ACHN (cell line): ENCODE results near the gene CXCR6.

Source experiments
- DNase-seq: peaks from one replicate; pipeline ENCODE4 v3.0.0-alpha.2; 2015
- in situ Hi-C: cut with HindIII; loops from 2 replicates; pipeline ENCODE4 v1.10.0; 2017; ENCODE audit warnings: low sequenced_read_pairs, low pct_ligation_motif_present, low pct_unique_long_range_greater_than_20kb

Gene CXCR6

DNA sequence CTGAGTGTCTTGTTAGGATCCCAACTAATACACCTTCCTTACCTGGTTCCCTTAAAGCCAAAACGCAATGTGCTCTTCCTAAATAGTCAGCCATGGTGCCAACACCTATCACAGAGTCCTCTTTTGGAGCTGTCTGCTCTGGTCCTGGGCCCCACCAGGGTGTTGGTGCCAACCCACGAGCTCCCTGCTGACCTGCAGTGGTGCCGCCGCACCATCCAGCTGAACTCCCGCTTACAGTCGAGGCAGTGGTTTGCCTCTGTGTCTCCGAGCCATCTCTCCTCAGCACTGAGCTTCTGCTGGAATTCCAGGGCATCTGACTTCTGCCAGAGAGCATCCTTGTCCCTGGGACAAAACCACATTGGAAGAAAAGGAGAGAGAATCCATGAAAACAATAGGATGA lies 15.9 kb downstream of the CXCR6 start:
- in situ Hi-C loops: no loop called here
- no peak for DNase-seq

DNA sequence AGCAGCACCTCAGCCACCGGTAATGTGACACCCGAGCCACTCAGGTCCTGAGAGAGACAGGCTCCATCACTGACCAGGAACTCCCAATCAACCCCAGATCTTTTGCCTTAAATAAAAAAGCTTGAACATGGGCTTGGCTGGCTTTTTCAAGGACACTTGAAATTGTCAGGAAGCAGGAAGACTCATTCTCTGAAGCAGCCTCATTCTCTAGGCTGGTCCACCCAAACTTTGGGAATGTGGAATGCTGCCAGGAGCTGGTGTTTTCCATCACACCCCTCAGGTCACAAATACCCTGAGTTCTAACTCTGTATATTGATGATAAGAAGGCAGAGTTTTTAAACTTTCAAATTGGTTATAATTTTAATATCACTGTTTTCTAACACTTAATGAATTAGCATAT lies 17.0 kb downstream of the CXCR6 start:
- DNase-seq: no peak
- in situ Hi-C loops: no loop called here

DNA sequence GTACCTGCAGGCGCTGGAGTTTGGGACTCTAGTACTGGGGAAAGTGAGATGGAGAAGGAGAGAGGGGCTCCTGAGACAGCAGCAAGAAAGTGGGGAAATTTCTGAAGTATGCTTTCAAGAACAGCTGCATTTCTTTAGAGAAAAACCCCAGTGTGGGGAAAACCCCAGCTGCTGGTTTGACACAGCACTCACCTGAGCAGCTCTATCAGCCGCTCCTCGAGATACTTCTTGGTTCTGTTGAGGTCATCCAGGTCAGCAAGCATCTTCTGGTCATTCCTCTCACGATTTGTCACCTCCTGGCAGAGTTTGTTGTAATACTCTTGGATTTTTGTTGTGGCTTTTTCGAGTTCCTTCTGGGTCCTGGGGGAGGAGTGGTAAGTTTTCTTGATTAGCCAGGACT lies 18.8 kb downstream of the CXCR6 start:
- DNase-seq: no peak
- in situ Hi-C loops: no loop called here

DNA sequence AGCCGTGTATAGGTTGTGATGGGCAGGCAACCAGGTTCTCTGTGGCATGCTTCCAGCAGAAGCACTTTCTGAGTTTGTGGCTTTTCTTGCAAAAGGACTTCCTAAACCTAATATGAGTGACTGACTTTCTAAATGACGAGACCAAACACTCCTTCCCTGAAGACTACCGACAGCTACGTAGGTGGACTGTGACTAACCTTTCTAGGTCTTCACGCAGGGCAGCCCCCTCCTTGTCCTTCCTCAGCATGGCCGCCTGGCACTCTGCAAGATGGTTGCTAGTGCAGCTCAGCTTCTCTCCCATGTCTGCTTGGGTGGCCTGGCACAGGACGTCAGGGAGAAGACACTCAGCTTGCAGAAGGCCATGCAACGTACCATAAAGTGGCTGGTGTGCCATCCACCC lies 20.9 kb downstream of the CXCR6 start:
- in situ Hi-C loops: no loop called here
- no peak for DNase-seq

DNA sequence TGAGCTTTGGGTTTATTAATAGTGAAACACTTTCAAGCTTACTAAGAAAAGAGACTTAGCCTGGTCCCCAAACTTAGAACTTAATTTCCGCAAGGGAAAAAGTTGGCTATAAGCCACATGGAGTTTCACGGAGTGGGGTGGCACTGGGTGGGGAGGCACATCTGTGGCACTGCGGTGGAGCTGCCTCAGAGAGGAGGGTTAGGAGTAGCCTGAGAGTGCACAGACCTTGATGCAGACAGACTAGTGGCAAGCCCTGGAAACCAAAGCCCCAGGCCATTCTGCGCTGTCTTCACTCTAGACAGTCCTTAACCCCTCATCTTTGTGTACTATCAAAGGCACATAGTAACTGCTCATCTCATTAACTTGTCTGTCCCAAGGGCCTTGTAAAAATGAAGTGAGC lies 22.0 kb downstream of the CXCR6 start:
- in situ Hi-C loops: no loop called here
- DNase-seq: no peak

DNA sequence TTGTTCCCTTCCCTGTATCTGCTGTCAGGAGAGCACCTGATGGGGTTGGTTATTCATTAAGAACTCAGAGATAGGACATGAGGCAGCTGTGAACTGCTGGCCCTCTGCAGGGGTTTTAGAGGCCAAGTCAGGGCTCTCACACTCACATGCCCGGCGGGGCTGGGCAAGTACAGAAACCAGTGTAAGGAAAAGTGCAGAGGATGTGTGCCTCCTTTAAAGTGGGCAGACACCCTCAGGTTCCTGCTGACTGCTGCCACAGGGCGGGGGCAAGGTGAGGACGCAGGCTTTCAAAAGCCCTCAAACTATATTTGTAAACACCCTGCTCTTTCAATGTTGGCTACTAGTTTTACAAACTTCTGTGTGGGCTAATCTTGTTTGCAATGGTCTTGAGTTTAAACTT lies 22.4 kb downstream of the CXCR6 start:
- in situ Hi-C loops: no loop called here
- no peak for DNase-seq

DNA sequence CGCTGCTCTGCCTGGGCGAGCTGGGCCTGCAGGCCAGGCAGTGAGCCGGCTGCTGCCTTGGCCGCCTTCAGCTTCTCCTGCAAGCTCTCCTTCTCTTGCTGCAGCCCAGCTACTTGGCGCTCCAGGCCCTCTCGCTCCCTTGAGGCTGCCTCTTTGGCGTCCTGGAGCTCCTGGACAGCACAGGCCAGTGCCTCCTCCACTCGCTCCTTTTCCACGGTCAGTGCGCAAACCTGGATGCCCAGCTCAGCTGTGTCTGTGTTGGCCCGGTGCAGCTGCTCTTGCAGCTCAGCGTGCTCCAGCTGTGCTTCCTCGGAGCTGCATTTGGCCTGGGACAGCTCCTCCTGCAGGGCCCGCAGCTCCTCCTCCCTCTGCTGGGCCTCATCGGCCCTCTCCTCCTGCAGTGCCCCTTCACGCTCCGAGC lies 23.1 kb downstream of the CXCR6 start:
- in situ Hi-C loops: no loop called here
- DNase-seq: no peak

DNA sequence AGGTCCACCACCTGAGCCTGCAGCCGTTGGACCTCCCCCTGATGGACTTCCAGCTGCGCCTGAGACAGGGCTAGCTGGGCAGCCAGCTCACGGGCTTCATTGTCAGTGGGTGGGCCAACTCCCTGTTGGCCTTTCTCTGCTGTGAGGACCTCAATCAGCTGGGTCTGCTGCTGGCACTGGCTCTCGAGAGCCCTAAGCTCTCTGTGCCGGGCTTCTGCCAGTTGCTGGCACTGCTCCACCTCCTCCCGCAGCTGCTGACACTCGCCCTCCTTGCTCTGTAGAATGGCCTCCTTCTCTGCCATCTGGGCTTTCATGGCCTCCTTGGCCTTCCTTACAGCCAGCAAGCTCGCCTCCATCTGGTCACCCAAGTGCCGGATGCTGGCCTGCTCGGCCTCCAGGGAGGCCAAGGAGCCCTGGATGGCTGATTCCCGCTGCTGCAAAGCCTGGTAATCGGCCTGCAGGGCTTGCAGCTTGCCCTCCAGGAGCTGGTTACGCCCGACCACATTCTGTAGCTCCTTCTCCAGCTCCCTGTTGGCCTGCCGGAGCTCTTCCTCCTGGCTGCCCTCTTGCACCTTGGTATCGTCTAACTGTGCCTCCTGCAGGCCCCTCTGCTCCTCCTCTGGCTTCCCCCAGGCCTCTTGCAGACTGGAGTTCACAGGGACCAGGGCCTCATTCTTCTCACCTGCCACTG lies 23.8 kb downstream of the CXCR6 start:
- in situ Hi-C loops: no loop called here
- no peak for DNase-seq

DNA sequence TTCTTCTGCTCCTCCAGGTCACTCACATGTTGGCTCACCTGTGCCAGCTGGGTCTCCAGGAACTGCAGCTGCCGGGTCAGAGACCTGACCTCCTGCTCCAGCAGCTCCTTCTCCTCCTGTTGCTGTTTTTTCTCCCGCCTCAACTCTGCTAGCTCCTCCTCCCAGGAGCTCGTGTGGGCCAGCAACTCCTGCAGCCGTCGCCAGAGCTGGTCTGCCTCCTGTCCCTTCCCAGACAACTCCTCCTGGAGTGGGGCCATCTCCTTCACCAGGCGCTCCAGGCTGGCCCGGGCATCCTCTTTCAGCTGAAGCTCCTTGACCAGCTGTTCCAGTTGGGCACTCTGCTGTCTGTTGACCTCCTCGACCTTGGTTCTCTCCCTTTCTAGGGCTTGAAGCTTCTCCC lies 24.5 kb downstream of the CXCR6 start:
- in situ Hi-C loops: no loop called here
- no peak for DNase-seq

DNA sequence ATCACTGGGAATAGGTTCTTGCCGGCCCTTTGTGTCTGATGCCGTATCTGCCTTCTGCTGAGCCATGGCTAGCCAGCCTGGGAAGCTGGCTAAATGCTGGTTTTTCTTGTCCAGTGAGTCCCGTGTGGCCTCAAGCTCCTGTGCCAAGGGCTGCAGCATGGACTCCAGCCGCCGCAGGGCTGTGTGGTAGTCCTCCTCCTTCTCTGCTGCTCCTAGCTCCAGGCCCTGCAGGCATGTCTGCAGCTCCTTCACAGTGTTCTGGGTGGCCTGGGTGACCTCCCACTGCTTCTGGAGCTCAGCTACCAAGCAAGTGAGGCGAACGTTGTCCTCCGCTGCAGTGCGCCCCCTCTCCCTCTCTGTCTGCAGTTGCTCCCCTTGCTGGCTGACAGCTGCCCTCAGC lies 24.9 kb downstream of the CXCR6 start:
- in situ Hi-C loops: no loop called here
- no peak for DNase-seq

DNA sequence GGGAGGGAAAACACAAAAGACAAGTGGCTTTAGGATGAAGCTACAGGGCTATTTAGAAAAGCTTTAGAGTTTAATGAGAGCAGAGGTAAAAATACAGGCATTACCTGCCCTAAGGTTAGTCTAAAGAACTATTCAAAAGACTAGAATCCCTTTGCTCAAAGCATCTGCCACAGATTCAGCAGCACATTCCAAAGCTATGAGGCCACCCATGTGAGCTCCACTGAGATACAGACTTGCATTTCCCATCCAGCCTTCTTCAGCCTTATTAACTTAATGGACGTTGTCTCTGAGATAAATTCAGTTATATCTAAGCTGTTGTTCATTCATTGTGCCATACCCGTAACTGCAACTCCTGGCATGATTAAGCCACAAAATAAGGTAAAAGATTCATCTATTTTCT lies 25.4 kb downstream of the CXCR6 start:
- in situ Hi-C loops: no loop called here
- DNase-seq: peak; percentile 33

DNA sequence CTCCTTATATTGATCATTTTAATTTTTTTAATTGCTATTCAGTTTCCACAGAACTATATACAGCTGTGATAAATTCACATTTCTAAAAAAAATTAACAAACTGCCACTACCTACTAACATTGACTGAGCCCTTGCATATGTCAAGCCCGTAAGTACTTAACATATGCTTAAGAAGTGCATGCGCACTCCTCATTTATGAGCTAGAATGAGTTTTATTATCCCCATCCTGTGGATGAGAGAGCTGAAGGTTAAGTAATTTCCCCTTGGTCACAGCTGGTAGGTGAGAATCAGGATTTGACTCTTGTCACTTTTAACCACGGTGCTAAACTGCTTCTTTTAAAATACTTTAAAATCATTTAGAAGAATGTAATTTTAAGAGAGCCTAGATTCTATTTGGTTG lies 25.9 kb downstream of the CXCR6 start:
- in situ Hi-C loops: no loop called here

DNA sequence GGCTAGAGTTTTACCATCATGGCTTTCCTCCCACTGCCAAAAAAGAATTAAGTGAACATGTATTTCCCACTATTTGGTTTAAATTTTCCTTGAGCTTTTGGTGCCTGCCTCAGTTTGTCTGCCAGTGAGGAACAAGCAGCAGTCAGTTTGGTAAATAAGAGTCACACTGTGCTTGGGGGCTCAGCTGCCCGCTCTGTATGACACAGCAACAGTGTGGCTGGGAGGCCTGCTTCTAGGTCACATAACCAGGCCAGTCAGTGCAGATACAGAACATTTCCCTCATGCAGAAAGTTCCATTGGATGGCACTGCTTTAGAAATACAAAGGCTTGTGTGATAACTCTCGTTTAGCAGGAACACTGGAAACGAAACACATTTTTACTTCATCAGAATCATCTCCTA lies 26.7 kb downstream of the CXCR6 start:
- in situ Hi-C loops: no loop called here
- DNase-seq: no peak

More for the DNA sequence above, 25.9 kb downstream of the CXCR6 start:
- no peak for DNase-seq

DNA sequence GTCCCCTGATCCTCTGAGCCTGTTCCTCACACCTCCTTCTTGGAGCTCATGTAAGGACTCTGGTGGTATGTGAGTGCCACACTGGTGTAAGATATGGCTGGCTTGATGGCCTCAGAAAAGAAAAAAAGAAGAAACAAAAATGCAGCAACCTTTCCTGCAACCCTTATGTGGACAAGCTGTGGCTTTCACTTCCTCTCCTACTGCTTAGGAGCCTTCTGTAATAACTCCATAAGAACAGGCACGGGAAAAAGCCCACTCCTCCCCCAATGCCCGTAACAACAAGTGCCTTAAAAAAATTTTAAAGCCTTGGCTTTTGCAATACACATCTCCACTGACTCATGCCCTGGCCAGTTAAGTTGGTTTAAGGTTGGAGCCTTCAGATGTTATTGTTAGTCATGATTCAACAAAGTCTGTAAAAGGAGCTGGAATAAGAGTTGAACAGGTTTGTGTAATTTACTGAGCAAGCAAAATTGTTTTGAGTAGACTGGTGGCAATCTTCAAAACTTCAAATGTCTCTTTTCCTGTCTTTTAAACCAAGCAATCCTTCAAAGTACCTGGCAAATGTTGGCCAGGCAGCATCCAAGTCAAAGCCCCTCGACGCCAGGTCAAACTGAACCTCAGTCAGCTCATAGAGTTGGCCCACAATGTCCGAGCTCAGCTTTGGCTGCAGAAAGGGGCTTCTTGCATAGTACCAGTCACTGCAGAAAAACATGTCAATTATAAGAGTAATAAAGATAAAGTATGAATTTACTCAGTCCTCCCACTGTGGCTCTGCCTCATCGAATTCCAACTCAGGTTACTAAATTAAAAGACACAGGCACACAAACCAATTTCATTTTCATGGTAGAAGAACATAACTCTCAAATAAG lies 29.5 kb downstream of the CXCR6 start:
- peak; percentile 34 for DNase-seq
- in situ Hi-C loops: no loop called here

DNA sequence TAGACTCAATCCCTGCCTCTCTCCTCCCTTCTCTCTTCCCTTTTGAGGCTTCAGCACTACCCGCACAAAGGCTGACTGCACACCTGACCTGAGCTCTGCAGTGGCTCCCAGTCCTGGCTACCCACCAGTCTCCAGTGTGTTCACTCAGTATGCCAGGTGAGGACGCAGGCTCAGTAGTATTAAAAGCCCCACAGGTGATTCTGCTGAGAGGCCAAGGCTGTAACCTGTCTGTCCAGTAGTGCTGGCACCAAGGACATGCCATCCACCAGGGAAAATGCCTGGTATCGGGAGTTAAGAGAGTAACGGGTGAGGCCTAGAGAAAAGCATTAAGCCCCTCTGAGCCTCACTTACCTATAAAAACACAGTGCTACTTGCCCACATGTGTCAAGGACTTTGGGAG lies 31.4 kb downstream of the CXCR6 start:
- in situ Hi-C loops: no loop called here
- no peak for DNase-seq

DNA sequence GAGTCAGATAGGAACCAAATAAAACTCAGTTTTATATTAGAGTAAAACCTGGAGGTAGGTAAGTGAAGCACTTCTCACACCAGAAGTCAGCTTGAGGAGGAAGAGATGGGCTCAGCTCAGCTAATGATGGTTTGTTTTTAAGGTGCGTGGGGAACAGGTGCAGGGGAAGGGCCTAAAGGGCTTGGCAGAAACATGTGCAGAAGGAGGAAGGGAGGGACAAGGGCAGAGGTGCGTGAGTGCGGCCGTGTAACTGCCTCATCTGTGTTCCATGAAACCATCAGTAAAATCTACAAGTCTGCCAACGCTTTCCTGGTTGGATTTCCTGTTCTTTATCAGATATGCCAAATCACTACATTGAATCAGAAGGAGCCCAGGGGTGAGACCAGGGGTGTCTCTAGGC lies 32.4 kb downstream of the CXCR6 start:
- in situ Hi-C loops: no loop called here
- DNase-seq: no peak

DNA sequence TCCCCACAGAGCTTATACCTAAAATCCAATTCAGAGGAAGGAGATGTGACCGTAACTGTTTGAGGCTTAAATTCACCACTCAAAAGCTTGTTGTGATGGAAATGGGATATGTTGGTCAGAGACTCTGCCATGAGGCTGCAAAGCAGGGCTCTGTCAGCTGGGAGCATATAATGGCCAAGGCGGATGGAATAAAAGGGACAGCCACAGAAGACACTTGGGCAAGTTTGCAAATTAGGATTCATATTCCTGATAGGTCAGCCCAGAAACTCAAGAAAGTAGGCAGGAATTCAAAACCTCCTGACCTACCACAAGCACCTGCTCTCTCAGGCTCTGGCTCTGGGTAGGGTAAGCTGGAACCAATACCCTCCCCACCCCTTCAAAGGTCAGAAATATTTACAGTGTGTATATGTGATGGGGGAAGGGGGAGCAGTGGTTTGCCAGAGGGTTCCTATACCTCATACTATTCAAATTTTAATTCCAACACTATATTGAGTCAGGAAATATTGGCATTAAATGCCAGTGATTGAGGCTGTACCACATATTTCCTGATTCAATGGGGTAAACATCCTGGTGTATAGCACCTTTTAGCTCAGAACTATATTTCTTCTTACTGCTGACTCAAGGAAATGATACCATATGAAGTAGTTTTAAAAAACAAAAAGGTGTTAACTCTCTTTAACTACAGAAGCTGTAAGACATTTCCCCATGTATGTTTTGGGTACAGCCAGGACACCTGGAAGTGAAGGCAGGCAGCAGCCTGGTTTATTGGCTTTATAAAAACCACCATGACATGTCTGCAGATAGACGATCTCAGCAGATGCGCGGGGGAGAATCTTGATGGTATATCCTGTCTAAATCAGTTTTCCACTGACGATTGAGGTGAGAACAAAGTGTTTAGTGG lies 33.2 kb downstream of the CXCR6 start:
- no peak for DNase-seq
- in situ Hi-C loops: no loop called here

DNA sequence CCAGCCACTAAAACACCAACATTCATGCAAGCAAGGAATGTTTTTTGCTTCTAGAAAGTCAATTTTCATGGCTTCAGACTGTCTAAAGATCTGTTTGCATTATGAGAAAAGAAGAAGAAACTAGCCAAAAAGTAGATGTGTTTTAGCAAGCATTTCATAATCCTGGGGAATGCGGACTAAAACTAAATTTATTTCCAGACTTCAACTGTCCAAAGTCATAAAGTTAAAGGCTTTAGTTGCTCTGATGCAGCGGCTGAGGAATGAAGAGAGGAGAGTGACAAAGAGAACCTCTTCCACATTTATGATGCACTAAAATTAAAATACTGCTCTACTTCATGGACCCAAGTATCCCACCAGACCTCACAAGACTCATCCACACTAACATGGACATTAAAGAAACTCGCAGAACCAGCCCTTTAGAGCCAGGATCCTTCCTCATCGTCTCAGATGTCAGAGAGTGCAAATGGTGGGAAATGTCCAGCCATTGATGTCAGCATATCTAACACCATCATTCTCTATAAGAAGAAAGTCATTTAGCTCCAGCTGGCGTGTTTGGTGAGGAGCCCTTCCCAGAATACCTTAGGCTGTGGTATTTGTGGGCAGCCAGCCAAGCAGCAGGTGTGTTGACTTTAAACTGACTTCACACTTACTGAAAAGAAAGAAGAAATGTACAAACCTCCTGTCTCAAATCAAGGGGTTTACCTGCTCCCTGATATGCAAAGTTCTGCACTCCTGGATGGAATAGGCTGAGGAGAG lies 34.9 kb downstream of the CXCR6 start:
- no peak for DNase-seq
- in situ Hi-C loops: no loop called here

DNA sequence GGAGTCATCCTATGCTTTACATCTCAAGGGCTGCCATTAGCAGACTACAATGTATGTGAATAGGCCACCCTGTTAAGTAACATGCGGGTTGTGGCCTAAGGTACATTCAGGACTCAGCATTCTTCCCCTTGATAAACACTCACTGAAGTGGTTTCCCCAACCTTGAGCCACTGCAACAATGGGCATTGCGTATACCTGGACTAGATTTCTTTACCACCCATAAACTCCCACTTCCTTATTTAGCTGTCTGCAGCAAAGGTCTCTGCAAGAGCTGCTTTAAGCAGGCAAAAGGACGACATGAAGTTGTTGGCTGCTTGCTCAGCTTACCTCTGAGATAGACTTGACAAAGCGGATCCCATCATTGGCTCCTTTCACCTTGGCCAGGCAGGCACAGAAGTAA lies 36.1 kb downstream of the CXCR6 start:
- DNase-seq: no peak
- in situ Hi-C loops: no loop called here
